HG02623 (cell line): ENCODE measurements around the gene DSC1.

ENCODE experiments used
- ATAC-seq: cut with Tn5 transposase; IDR thresholded peaks from one replicate; pipeline ENCODE4 v1.9.1; 2021; ENCODE audit warnings: moderate library complexity; ENCODE audit not compliant: unreplicated experiment

Gene DSC1

DNA sequence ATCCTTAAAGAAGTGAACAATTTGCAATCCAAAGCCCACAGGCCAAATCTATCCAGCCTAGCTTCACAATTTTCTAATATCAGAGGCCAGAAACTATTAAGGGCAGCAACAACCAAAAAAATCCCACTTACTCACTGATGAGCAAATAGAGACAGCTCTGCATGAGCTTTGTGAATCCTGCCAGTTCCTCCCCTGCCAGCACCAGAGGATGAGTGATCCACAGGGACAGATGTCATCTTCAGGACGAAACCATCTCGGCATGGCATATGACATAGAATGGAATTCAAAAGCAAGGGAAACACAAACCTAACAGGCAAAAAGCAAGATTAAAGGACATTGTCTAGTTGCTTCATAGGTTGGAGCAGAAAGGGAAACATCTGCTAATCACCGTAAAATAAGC lies 58.2 kb downstream of the DSC1 start:
- no peak for ATAC-seq

DNA sequence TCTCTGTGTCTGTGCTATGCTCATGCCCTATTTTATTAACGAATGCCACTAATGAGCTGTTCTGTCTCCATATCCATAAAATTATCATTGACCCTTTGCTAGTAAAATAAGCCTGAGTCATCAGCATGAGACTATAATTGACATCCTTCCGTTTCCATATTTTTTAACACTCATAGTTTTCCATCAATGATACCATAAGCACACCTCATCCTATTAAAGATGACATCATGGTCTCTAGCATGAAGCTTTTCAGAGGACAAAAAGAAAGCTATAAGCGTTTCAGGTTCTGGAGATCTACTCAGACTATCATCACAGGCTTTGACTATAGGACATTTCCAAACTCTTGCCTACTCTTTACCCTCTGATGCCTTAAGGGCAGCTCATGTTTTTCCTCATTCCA lies 59.2 kb downstream of the DSC1 start:
- ATAC-seq: no peak

DNA sequence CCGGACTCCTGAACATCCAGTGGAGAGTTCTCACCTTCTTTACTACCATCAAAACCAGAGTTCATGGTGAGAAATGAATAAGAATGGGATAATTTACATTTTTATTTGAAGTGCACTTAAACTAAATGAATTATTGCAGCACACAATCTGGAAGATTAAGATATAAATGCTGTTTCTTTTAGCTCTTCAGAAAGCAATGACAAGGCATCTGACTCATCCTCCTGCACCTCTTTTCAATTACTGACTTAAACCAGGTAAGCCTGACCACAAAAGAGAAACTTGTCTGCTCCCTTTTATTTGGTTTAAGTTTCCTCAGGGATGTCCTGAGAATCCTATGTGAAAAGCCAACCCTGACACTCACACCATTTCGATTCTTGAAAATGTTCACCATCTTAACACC lies 59.7 kb downstream of the DSC1 start:
- ATAC-seq: no peak

DNA sequence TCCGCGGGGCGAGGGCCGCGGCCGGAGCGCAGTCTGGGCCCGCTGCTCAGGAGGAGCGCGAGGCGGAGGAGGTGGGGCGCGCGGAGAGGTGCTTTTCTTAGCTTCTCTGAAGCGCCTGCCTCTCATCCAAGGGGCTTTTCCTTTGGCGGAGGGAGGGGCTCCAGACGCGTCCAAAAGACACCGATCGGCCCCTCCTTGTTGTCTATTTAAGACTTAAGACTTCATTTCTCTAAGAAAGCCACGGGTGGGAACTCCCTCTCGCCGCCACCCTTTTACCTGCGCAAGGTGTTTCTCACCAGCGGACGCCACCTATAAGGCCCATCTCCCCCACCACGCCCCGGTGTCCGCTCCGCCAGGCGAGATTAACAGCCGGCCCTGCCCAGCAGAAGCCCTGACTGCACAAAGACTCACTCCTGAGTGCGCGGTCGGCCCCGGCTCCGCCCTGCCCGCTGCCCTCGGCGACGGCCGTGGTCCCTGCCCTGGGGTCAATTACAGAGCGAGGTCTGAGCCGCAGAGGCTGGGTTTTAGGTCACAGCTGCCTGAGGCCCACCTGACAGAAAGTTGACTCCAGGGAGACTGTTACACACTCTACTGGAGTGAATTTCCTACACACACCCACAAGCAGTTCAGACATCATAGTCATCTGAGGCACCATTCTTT lies 60.5 kb downstream of the DSC1 start, which contains the start of gene DSC2:
DSC2 (minus strand) TSS at position 397 of the 660 bp plus-strand sequence. CDS start 450 bp downstream, outside the sequence.
- ATAC-seq: no peak

DNA sequence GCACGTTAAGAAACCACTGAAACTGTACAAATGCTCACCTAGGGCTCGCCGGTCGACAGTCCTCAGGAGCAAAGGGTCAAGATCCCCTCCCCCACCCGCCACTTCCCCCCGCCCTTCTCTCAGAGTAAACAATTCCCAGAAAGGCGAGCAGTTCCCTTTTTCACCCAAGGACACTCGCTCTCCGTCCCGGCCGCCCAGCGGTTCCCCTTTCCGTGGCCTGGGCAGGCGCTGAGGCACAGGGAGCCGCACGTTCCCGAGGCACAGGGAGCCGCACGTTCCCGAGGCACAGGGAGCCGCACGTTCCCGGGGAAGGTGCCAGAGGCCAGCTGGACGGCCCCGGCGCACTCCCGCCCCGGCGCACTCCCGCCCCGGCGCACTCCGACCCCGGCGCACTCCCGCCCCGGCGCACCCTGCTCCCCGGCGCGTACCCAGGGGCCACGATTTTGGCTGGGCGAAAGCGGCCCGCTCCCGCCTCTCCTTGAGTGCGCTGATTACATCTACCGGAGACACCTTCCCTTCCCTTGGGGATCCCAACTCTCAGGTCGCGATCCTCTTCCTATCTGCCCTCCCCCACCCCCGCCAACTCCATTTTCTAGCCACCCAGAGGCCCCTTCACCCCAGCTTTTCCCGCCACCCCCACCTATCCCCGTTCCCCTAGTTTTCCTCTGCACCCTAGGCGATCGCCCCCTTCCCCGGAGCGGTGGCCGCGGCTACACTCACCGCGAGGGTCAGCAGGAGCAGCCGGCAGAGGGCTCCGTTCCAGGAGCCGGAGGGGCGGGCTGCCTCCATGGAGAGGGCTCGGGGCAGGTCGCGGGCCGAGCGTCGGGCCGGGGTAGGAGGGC lies 61.3 kb downstream of the DSC1 start:
- ATAC-seq: no peak

DNA sequence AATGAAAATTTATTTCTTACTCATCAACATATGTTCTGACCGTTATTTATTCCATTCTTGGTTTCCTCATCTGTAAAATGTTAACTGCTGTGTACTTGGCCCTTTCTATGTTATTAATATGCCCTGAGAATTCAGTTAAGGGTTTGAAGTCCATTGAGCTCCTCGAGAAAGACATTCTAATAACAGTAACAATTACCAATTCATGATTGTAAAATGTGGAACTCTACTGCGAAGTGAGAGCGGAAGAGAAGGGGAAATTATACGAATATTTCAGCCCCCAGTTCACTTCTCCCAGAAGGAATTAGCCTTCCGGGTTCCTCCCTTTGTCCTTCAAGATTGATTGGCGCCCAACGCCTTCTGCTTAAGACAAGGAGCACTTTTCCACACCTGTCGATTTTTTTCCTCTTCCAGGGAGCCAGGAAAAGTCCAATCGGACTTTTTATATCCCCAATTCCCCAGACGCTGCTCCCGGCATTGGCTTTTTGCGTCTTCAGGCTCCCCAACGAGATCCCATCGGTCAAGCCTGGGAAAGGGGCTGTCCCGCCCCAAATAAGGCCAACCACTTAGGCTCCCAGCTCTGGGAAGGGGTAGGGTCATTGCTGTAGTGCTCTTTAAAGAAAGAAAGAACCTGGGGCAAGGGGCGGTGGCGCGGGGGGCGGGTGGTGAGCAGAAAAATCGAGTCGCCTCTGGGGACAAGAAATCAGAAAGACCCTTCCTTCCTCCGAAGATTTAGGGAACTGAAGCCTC lies 62.0 kb downstream of the DSC1 start:
- no peak for ATAC-seq

DNA sequence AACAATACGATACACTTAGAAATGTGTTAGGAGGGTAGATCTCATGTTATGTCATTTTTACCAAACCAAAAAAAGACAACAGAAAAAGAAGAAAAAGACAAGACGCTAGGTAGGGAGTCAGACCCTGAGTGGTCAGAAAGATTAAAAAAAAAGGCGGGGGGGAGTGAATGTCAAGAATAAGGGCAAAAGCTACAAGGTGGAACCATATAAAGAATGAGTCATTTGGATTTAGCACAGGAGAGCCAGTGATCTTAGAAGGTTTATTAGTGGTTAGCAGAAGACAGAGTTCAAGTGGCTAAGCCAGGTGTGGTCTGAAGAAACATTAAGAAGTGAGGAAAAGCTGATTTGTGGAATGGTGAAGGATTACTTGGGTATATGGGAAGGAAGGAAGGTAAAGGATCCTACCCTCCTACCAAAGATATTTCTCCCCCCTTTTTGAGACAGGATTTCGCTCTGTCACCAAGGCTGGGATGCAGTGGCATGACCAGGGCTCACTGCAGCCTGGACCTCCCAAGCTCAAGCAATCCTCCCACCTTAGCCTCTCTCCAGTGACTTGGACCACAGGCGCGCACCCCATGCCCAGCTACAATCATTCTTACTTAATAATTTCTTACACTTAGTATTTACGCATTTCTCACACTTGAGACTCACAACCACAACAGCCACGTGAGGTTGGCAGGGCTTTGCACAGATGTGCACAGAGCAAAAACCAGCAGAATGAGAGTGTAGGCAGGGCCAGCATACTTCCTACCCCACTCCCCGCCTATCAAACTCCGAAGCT lies 63.0 kb downstream of the DSC1 start:
- no peak for ATAC-seq

DNA sequence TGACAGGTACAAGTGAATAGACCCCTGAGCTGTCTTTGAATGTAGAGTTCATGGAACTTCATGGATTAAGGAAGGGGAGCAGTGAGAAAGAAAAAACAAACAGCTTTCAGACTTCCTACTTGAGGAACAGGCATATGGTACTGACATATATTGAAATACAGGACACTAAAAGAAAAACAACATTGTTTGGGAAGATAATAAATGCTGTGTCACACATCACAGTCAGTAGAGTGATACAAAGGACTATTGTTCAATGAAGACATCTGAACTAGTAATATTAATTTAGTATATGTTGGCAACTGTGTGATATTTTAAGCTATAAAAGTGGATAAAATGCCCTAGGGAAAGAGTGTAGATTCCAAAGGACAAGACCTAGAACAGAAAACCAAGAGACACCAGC lies 63.8 kb downstream of the DSC1 start:
- ATAC-seq: no peak

DNA sequence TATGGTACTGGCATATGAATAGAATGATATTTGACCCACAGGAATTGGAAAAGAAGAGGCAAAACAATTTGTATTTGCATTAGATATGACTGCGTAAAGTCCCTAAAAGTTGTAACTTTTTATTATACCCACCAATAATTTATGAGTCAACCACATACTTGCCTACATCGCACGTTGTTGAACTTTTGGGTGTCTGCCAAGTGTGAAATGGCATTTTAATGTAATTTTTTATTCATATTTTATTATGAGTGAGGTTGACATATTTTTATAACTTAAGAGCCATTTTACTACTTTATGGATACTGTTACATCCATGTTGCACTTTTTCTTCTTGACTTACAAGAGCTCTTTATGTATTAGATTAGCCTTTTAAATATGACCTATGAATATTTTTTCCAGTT lies 65.0 kb downstream of the DSC1 start:
- ATAC-seq: no peak

DNA sequence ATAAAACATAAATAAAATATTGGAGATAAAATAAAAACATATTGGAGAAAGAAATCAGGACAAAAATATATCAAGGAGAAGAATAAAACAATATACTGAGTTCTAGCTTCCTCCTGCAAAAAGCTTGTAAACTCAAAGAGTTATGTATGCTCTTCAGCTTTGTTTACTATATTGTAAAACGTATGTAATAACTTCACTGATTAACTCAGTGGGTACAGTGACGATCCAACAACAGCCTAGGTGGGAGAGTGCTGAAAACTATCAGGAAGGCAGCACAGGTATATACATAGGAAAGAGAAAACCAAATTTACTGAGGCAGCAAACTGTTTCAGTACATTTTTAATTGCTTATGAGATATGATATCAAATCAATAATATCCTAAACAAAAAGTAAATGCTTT lies 68.8 kb downstream of the DSC1 start:
- no peak for ATAC-seq

DNA sequence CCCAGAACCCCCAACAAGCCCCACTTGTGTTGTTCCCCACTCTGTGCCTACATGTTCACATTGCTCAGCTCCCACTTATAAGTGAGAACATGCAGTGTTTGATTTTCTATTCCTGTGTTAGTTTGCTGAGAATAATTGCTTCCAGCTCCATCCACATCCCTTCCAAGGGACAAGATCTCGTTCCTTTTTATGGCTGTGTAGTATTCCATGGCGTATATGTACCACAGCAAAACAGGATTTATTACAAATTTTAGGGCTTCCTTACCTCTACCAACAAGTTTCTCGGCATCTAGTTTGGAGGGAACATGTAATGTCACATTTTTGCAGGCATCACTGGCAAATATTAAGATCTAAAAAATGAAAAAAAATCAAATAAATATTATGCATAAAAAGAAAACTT lies 69.4 kb downstream of the DSC1 start:
- ATAC-seq: no peak

DNA sequence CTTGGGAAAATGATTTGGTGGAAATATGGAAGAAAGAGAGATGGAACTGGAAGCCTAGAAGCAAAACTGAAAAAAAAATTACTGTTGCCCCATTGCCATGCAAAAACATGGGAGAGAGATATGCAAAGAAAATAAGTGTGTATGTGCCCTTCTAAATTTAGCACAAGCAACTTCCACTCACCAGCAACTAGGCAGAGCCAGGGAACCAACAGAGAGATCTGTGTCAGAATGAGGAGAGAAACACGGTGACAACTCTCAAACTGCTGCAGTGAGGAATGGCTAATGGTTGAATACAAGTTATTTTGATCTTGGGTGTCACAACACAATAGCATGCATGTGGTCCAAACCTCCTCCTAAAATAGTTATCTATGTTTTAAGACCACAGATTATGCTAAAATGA lies 71.3 kb downstream of the DSC1 start:
- ATAC-seq: no peak

DNA sequence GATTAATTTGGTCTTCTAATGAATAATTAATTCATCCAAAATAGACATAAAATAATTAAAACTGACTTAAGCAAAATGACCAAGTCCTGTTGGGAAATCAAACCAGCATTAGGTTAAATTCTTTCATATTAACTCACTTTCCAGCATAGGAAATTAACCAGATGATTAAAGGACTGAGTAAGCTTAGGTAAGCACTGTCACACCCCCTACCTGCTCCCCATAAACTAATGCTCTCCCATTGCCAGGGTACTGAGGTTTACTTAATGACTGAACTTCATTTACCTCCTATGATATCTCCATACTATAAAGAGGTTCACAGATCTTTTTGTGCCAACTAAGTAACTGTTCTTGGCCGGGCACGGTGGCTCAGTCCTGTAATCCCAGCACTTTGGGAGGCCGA lies 74.1 kb downstream of the DSC1 start:
- no peak for ATAC-seq

DNA sequence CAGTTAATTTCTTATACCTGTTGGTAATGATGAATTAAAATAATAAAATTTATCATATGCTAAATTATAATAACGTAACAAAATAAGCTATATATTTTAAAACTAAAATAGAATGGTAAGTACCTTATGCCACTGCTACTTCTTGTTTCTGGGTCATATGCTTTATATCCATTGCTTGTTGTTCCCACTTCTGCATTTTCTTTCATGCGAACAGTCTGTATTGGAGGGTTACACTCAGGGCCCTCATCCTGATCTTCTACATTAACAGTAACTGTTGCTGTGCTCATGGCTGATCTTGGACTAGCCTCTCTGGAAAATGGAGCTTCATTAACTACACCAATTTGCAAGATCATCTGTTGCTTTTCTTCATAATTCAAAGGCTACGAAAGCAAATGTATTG lies 82.7 kb downstream of the DSC1 start:
- no peak for ATAC-seq
